Esophagus squamous epithelium (tissue), 4 donors: Measurements from ENCODE around the gene ANKRD44.
A peak's percentile ranks its signal among the peaks of the same experiment; 100 is the strongest.

Source experiments
- CTCF ChIP-seq, 6 experiments: fragments of 450-650 bp in 4 of 6; fragments of 200-600 bp in 2 of 6; sonication (generic) in 2 of 6; IDR thresholded peaks; one replicate each; pipeline ENCODE4 v1.5.1; 2016 to 2019; ENCODE audit warnings: antibody characterized with exemption in 6 of 6, mild to moderate bottlenecking in 4 of 6, moderate library complexity in 4 of 6
- POLR2A ChIP-seq, 4 donors: fragments of 450-650 bp; IDR thresholded peaks; one replicate each; pipeline ENCODE4 v1.6.1; 2017; ENCODE audit warnings: antibody characterized with exemption in 4 of 4, mild to moderate bottlenecking in 4 of 4, moderate library complexity in 3 of 4

GRCh38 chr2:197306696-197307040 is 3.9 kb downstream of the ANKRD44 start:
- no peak for TF ChIP-seq CTCF (IDR thresholded peaks at IDR 0.05)
- TF ChIP-seq POLR2A (IDR thresholded peaks at IDR 0.05) = peak in 1 of 4 donors; percentile 8
